Heart left ventricle (tissue), 13 donors: ENCODE data around the gene VPS35L.

Experiments used
- CTCF ChIP-seq, 12 donors: fragments of 200-600 bp; sonication (generic) in 4 of 12; IDR thresholded peaks; one replicate each; pipeline versions ENCODE4 v1.5.0 to v1.8.0; 2018 to 2022; ENCODE audit warnings: antibody characterized with exemption in 12 of 12, mild to moderate bottlenecking in 5 of 12
- POLR2A ChIP-seq, 2 donors: fragments of 450-650 bp; IDR thresholded peaks; one replicate each; pipeline ENCODE4 v1.6.1; 2017; ENCODE audit warnings: antibody characterized with exemption in 2 of 2, mild to moderate bottlenecking in 2 of 2, moderate library complexity in 2 of 2
- donor health status: ischemic (EF 13 %, LVEDD 7.1; RV severe dilation, severe dysfunction).
- donor health status: DM: no; HTN: yes; CAD: no.
- donor health status: DM: no; HTN: no; CAD: no.
- donor health status: ischemic (EF 25% LVEDD 6.9; RV normal size, moderate dysfunction).
- donor health status: ischemic (EF 25% LVEDD 5.7; RV mildly dilated, moderate dysfunction).
- donor health status: ischemic (EF 35%, LVEDD 5.7; RV mildly dilated, moderate dysfunction).
- donor health status: nonischemic (EF 11% LVEDD 7.7; RV severe dilation, severe dysfunction).
- donor health status: DM: yes; HTN: yes; CAD: no.
- donor health status: PGD.
- donor health status: ischemic (EF 29% LVEDD 5.4; RV normal size, mild dysfunction).
- donor health status: nonischemic (EF 23%, LVEDD 6.1; RV moderate dilation, normal function).

DNA sequence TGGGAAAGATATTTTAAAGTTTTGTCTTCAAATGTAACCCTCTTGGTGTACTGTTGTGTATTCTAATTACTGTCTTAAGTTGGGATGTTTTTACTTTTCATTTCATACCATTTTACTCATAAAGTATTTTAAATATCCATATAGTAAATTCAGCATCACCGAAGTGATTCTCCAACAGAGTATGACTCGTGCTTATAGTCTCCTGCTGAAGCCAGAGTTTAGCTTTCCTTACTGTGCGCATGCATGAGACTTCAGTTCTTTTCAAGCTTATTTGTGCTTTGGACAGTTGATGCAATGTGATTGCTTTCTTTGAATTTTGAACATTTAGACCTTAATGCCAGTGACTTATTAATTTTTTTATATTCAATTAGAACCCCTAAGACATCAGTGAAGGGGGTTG, 7.4 kb upstream of the VPS35L start:
- TF ChIP-seq POLR2A (IDR thresholded peaks at IDR 0.05) (no peak), CTCF (IDR thresholded peaks at IDR 0.05) (no peak)
